ENCODE data around the gene PRKD3. TPM values are rescaled to one million over a fixed set of nuclear protein-coding genes. Genes with fewer than 3 reads are reported as not detected.

The PRKD3 gene
- total RNA-seq, 1 experiment from 2014 or later, result 65.8 TPM

DNA sequence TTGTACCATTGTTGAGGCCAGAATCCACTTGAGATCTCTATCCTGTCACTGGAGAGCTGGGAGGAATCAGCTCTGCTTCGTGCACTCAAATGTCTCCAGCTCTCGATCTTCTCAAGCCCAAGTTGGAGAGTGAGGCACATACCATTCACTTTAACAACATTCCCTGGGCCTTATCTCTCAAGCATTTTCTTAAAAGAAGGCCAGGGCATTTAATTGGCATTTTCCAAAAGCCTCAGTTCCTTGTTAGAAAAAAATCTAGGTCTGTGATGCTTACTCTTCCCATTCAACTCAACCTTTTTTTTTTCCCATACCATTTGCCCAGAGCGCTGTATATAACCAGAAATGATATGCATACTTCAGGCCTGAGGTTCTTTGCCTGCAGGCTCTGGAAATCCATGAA lies 29.9 kb upstream of the PRKD3 start:
- Histone ChIP-seq H3K27me3 (ENCODE audit: control insufficient read depth, insufficient read depth, low read length) (no peaks in the 10 kb centered on the region), H3K36me3 (replicated peaks; ENCODE audit: control insufficient read depth, insufficient read depth, low read length) (no peaks in the 10 kb centered on the region), H3K4me3 (ENCODE audit: insufficient read depth, low read depth, low read length) (no peak overlapping the region)
- no peak for DNase-seq

GRCh38 chr2:37350034-37350433 lies 25.4 kb upstream of the PRKD3 start:
- Histone ChIP-seq H3K36me3 (replicated peaks; ENCODE audit: control insufficient read depth, insufficient read depth, low read length) (no peaks in the 10 kb centered on the region), H3K4me3 (ENCODE audit: insufficient read depth, low read depth, low read length) (no peak overlapping the region), H3K27me3 (ENCODE audit: control insufficient read depth, insufficient read depth, low read length) (no peaks in the 10 kb centered on the region)
- no peak for DNase-seq

DNA sequence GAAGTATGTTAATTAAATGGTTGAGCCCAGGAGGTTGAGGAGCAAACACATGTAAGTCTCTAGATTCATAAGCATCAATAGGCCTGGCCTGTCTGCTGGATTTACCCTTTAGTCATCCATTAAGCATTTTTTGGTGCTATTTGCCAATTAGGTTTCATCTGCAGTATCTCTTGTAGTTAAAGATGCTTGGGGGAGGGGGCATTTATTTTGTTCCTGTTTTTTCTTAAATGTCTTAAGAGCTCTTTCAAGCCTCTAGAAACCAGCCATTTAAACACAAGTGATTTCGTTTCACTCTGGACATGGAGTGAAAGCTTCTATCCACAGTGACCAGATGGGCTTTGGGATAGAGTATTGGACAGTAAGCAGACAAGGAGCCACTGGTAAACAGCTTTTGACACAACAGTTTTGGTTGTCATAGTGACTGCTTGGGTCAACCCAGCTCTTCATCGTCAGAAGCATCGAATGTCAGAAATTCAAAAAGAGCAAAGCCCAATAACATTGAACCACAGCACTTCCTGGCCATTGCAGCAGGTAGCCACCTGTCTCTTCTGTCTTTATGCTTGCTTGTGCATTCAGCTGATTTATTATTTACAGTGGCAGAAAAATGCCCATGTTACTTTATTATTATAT lies 24.7 kb upstream of the PRKD3 start:
- no peak for DNase-seq
- no peak overlapping the region for H3K4me3 ChIP-seq (ENCODE audit: insufficient read depth, low read depth, low read length)
- no peaks in the 10 kb centered on the region for H3K27me3 ChIP-seq (ENCODE audit: control insufficient read depth, insufficient read depth, low read length)
- H3K36me3 ChIP-seq (replicated peaks; ENCODE audit: control insufficient read depth, insufficient read depth, low read length), result no peaks in the 10 kb centered on the region

DNA sequence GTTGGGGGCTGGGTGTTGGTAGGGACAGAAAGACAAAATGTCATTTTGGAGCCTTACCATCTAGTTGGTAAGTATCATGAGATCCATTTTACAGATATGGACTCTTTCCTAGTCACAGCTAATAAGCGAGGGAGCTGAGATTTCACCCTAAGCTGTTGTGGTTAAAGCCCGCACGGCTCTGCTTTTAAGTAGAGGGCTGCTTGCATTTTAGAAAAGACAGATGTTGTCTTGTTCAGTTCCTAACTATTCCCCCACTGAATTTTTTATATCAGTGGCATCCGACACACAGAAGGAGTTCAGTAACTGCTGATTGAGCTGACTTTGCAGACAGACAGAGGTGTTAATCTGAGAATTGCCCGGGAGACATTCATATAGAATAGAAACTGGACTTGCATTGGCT lies 23.5 kb upstream of the PRKD3 start:
- Histone ChIP-seq H3K4me3 (ENCODE audit: insufficient read depth, low read depth, low read length) (no peak overlapping the region), H3K27me3 (ENCODE audit: control insufficient read depth, insufficient read depth, low read length) (no peaks in the 10 kb centered on the region), H3K36me3 (replicated peaks; ENCODE audit: control insufficient read depth, insufficient read depth, low read length) (no peaks in the 10 kb centered on the region)
- DNase-seq, result no peak

GRCh38 chr2:37344453-37345361 lies 20.1 kb upstream of the PRKD3 start, which contains the start of gene QPCT:
Gene QPCT (plus strand): TSS chr2:37344630. CDS start chr2:37344732, 102 bp downstream.
- H3K36me3 ChIP-seq (replicated peaks; ENCODE audit: control insufficient read depth, insufficient read depth, low read length), result no peaks in the 10 kb centered on the region
- no peaks in the 10 kb centered on the region for H3K27me3 ChIP-seq (ENCODE audit: control insufficient read depth, insufficient read depth, low read length)
- DNase-seq, result peak; percentile 49
- peak within 1 kb of the TSS; percentile 47; the same call in 1 of the 2 replicates for H3K4me3 ChIP-seq (ENCODE audit: insufficient read depth, low read depth, low read length)

DNA sequence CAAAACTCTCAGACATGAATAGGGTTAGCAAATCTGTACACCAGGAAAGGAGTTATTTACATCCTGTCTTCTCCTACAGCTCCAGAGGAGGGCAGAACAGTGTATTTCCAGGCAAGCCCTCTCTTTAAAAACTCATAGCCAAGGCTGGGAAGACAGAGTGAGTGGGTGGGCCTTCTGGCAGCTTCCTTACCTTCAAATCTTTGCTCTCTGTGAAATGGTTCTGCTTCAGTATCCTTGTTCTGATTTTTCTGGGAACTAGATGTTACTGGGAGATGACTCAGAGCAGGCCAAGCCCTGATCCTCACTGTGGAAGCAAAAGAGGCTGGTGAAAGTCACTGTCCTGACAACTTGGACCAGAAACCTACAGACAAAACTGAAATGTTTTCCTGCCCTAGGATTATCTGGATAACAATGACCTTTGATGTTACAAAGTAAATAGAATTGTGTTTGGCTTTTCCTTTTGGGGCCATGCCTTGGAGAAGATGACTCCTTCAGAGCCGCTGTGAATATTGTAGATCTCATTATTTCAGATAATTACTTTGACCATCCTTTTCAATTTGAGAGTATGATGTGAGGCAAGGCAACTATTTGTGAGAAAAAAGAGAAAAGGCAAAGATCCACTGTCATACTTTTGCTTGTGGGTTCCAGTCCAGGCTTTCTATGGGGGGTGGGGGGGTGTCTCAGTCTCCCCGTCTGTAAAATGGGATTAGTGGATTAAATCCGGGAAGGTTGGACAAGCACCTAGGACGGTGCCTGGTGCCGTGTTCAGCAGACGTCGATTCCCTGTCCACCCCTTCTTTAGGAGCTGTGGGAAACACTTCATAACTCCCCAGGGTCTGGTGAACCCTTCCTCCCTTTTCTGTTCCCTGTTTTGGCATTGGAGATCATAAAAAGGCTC lies 19.2 kb upstream of the PRKD3 start:
- peak overlapping the region; percentile 47; the same call in 1 of the 2 replicates for H3K4me3 ChIP-seq (ENCODE audit: insufficient read depth, low read depth, low read length)
- no peaks in the 10 kb centered on the region for H3K27me3 ChIP-seq (ENCODE audit: control insufficient read depth, insufficient read depth, low read length)
- DNase-seq, result peak; percentile 66
- no peaks in the 10 kb centered on the region for H3K36me3 ChIP-seq (replicated peaks; ENCODE audit: control insufficient read depth, insufficient read depth, low read length)

DNA sequence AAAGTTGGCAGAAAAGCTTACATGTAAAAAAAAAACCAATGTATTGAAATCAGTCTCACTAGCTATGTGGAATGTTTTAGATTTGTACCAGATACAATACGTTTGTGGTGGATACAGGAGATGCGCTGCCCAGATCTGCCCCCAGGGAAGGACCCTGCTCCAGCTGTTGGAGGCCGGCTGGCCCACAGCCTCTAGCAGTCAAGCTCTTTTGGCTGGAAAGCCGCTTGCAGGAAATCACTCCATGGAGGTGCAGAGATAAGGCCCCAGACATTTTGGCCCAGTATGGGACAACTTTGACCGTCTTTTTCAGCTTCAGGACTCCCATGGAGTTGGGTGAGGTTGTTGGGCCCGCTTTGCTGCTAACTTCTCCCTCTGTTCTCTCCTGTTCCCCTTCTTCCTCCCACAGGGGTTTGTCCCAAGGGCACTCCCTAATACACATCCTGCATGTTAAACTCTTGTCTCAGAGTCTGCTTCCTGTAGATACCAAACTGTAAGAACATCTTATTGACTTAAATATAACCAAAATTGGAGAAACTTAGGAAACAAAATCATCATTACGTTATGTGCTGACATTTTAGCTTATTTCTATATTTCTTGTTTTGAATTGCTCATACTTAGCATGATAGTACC lies 18.1 kb upstream of the PRKD3 start:
- no peak overlapping the region for H3K4me3 ChIP-seq (ENCODE audit: insufficient read depth, low read depth, low read length)
- H3K36me3 ChIP-seq (replicated peaks; ENCODE audit: control insufficient read depth, insufficient read depth, low read length), result no peaks in the 10 kb centered on the region
- no peaks in the 10 kb centered on the region for H3K27me3 ChIP-seq (ENCODE audit: control insufficient read depth, insufficient read depth, low read length)
- no peak for DNase-seq

GRCh38 chr2:37340637-37341036 lies 16.0 kb upstream of the PRKD3 start:
- Histone ChIP-seq H3K27me3 (ENCODE audit: control insufficient read depth, insufficient read depth, low read length) (no peaks in the 10 kb centered on the region), H3K36me3 (replicated peaks; ENCODE audit: control insufficient read depth, insufficient read depth, low read length) (no peaks in the 10 kb centered on the region), H3K4me3 (ENCODE audit: insufficient read depth, low read depth, low read length) (no peak overlapping the region)
- DNase-seq, result no peak

DNA sequence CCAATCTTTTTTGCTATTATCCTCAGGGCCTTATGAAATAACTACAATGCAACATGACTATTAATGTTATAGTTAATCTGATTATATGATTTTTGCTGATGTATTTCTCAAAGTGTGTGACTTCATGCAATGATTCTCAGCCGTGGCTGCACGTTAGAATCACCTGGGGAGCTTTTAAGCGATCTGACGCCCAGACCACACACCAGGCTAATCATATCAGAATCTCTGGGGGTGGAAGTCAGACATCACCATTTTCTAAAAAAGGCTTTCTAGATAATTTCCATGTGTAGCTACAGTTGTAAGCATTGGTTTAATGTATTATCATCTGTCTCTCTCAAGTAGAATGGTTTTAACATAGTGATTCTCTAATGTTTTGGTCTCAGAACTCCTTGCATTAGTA lies 14.3 kb upstream of the PRKD3 start:
- no peak for DNase-seq

GRCh38 chr2:37337620-37338280 lies 13.1 kb upstream of the PRKD3 start:
- no peaks in the 10 kb centered on the region for H3K27me3 ChIP-seq (ENCODE audit: control insufficient read depth, insufficient read depth, low read length)
- H3K36me3 ChIP-seq (replicated peaks; ENCODE audit: control insufficient read depth, insufficient read depth, low read length), result no peaks in the 10 kb centered on the region
- H3K4me3 ChIP-seq (ENCODE audit: insufficient read depth, low read depth, low read length), result no peak overlapping the region
- DNase-seq, result no peak

More for the DNA sequence above, 14.3 kb upstream of the PRKD3 start:
- Histone ChIP-seq H3K27me3 (ENCODE audit: control insufficient read depth, insufficient read depth, low read length) (no peaks in the 10 kb centered on the region), H3K36me3 (replicated peaks; ENCODE audit: control insufficient read depth, insufficient read depth, low read length) (no peaks in the 10 kb centered on the region), H3K4me3 (ENCODE audit: insufficient read depth, low read depth, low read length) (no peak overlapping the region)

DNA sequence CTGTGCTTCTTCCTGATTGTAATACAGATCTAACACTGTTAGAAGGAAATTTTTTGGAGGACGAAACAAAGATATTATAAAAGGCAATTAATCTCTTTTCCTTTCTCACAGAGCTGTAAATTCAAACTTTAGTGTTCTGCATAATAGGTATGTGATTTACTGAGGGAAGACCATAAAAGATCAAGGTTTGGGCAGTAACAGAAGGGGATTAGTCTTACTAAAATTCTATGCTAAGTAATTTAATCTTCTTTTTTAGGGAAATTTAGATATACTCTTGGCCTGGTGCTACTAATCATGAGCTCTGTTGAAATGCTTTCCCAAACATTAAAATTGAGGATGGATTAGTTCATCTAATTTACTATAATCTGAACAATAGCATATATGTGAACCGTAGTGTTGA lies 11.0 kb upstream of the PRKD3 start:
- no peak for DNase-seq
- H3K27me3 ChIP-seq (ENCODE audit: control insufficient read depth, insufficient read depth, low read length), result no peaks in the 10 kb centered on the region
- H3K36me3 ChIP-seq (replicated peaks; ENCODE audit: control insufficient read depth, insufficient read depth, low read length), result no peaks in the 10 kb centered on the region
- H3K4me3 ChIP-seq (ENCODE audit: insufficient read depth, low read depth, low read length), result no peak overlapping the region

DNA sequence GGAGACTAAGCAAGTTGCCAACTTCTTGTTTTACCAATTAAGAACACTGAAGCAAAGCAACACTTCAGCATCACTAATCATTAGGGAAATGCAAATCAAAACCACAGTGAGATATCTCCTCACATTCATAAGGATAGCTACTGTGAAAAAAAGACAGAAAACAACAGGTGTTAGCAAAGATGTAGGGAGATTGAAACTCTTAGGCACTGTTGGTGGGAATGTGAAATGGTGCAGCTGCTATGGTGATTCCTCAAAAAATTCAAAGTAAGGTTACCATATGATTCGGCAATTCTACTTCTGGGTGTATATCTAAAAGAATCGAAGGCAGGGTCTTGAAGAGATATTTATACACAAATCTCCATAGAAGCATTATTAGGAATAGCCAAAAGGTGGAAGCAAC lies 8.6 kb upstream of the PRKD3 start:
- no peaks in the 10 kb centered on the region for H3K27me3 ChIP-seq (ENCODE audit: control insufficient read depth, insufficient read depth, low read length)
- no peak overlapping the region for H3K4me3 ChIP-seq (ENCODE audit: insufficient read depth, low read depth, low read length)
- H3K36me3 ChIP-seq (replicated peaks; ENCODE audit: control insufficient read depth, insufficient read depth, low read length), result no peaks in the 10 kb centered on the region
- no peak for DNase-seq

- Histone ChIP-seq H3K4me3 (ENCODE audit: insufficient read depth, low read depth, low read length) (no peak overlapping the region), H3K36me3 (replicated peaks; ENCODE audit: control insufficient read depth, insufficient read depth, low read length) (no peaks in the 10 kb centered on the region), H3K27me3 (ENCODE audit: control insufficient read depth, insufficient read depth, low read length) (no peaks in the 10 kb centered on the region)
- no peak for DNase-seq
Observed at GRCh38 chr2:37332560-37332959, 7.9 kb upstream of the PRKD3 start.

DNA sequence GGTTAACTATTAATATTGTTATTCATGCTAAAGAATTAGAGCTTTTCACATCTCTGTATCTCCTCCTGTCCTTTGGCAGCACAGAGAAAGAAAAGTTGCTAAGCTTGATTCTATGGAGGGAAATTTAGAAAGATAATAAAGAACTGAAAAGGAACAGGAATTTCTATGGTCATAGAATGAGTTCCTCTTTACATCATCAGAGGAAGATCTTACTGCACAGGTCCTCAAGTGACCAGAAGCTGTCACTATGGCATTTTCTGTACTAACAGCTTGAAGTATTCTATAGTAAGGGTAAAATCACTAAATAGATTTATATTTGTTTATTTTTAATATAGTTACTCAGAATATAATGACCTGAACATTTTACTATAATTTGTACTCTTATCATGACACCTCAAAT lies 6.0 kb upstream of the PRKD3 start:
- Histone ChIP-seq H3K4me3 (ENCODE audit: insufficient read depth, low read depth, low read length) (no peak overlapping the region), H3K27me3 (ENCODE audit: control insufficient read depth, insufficient read depth, low read length) (peaks cover 3% of the 10 kb centered on the region; the same call in 1 of the 2 replicates), H3K36me3 (replicated peaks; ENCODE audit: control insufficient read depth, insufficient read depth, low read length) (no peaks in the 10 kb centered on the region)
- DNase-seq, result no peak
